Upper lobe of left lung (tissue), 6 donors: ENCODE data around the gene NKX6-2. TPM values are rescaled to one million over a fixed set of nuclear protein-coding genes. Genes with fewer than 3 reads are reported as not detected.

Experiments
- ATAC-seq, 2 donors: fragments of 200-7000 bp; cut with Tn5 transposase; one replicate each; pipeline ENCODE4 v1.9.1; 2022; ENCODE audit warnings: mild to moderate bottlenecking in 2 of 2, moderate library complexity in 2 of 2; ENCODE audit not compliant: low FRiP score in 2 of 2
- DNase-seq, 2 donors: peaks; one replicate each; pipeline ENCODE4 v3.0.0-alpha.2; 2019 to 2020
- H3K27ac ChIP-seq, 4 donors: fragments of 200-600 bp; sonication (generic); one replicate each; pipeline ENCODE4 v1.5.1; 2016 to 2019
- H3K27me3 ChIP-seq, 4 donors: fragments of 200-600 bp; sonication (generic); one replicate each; pipeline ENCODE4 v1.5.1; 2017 to 2019
- H3K36me3 ChIP-seq, 4 donors: fragments of 200-600 bp; sonication (generic); one replicate each; pipeline ENCODE4 v1.5.1; 2016 to 2019
- H3K4me1 ChIP-seq, 4 donors: fragments of 200-600 bp; sonication (generic); one replicate each; pipeline ENCODE4 v1.5.1; 2018 to 2019
- H3K4me3 ChIP-seq, 4 donors: fragments of 200-600 bp; sonication (generic); one replicate each; pipeline ENCODE4 v1.5.1; 2017 to 2019; ENCODE audit warnings: mild to moderate bottlenecking in 2 of 4, moderate library complexity in 1 of 4
- H3K9me3 ChIP-seq, 4 donors: fragments of 200-600 bp; sonication (generic); one replicate each; pipeline ENCODE4 v1.5.1; 2018 to 2019
- EP300 ChIP-seq, 4 donors: sonication (generic); formaldehyde crosslinking; IDR thresholded peaks; one replicate each; pipeline ENCODE4 v1.5.1; 2017; ENCODE audit warnings: antibody characterized with exemption in 4 of 4, control low read depth in 2 of 4
- POLR2A ChIP-seq, 4 donors: fragments of 450-650 bp; IDR thresholded peaks; one replicate each; pipeline ENCODE4 v1.5.1; 2016 to 2017; ENCODE audit warnings: antibody characterized with exemption in 4 of 4, mild to moderate bottlenecking in 2 of 4
- POLR2AphosphoS5 ChIP-seq, 2 donors: sonication (generic); formaldehyde crosslinking; IDR thresholded peaks; one replicate each; pipeline ENCODE4 v1.5.1; 2017; ENCODE audit warnings: antibody characterized with exemption in 2 of 2
- WGBS, 2 donors: methylation state at CpG; one replicate each; pipeline ENCODE4 v1.1.5; 2017 to 2018; 5-methylcytosine and 5-hydroxymethylcytosine counted together
- total RNA-seq, 6 donors: library from RNA; depleted of rRNA in 4 of 6; stranded (reverse); fragments of >200 nt in 4 of 6; gene quantifications; one replicate each; pipeline versions ENCODE4 v1.1.0 to v1.2.1, GENCODE V29; 2016 to 2021
- TF ChIP-seq, protein P1 (sequence below), 6 experiments: fragments of 450-650 bp in 4 of 6; fragments of 200-600 bp in 2 of 6; sonication (generic) in 2 of 6; IDR thresholded peaks; one replicate each; pipeline ENCODE4 v1.5.1; 2016 to 2019; ENCODE audit warnings: antibody characterized with exemption in 6 of 6
- donor health status: DM: no; HTN: no; CAD: no; lungs with moderate emphysema.
- donor health status: DM: no; HTN: yes; CAD: no; lungs with severe emphysema.

Gene NKX6-2
- total RNA-seq, 6 donors from 2014 or later = not detected

GRCh38 chr10:132748135-132748534, 37.8 kb downstream of the NKX6-2 start:
- DNase-seq (peak in 1 of 2 donors; percentile 50), ATAC-seq (no peak)
- Histone ChIP-seq H3K4me1 (no peaks in the 10 kb centered on the region), H3K4me3 (no peak overlapping the region), H3K27me3 (no peaks in the 10 kb centered on the region), H3K9me3 (no peaks in the 10 kb centered on the region), H3K36me3 (peaks cover 0 to 34% (median 25%) of the 10 kb centered on the region in 4 donors), H3K27ac (no peak overlapping the region)
- TF ChIP-seq POLR2A (IDR thresholded peaks at IDR 0.05) (no peak), POLR2AphosphoS5 (IDR thresholded peaks at IDR 0.05) (no peak), EP300 (IDR thresholded peaks at IDR 0.05) (no peak)
- TF ChIP-seq, protein P1, sequence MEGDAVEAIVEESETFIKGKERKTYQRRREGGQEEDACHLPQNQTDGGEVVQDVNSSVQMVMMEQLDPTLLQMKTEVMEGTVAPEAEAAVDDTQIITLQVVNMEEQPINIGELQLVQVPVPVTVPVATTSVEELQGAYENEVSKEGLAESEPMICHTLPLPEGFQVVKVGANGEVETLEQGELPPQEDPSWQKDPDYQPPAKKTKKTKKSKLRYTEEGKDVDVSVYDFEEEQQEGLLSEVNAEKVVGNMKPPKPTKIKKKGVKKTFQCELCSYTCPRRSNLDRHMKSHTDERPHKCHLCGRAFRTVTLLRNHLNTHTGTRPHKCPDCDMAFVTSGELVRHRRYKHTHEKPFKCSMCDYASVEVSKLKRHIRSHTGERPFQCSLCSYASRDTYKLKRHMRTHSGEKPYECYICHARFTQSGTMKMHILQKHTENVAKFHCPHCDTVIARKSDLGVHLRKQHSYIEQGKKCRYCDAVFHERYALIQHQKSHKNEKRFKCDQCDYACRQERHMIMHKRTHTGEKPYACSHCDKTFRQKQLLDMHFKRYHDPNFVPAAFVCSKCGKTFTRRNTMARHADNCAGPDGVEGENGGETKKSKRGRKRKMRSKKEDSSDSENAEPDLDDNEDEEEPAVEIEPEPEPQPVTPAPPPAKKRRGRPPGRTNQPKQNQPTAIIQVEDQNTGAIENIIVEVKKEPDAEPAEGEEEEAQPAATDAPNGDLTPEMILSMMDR (IDR thresholded peaks at IDR 0.05) = no peak
- 93 to 94% methylated on average over 12 to 15 of the region's 15 CpGs for WGBS, 2 donors

- ATAC-seq (no peak), DNase-seq (peak in 1 of 2 donors; percentile 74)
- H3K4me1 ChIP-seq = no peaks in the 10 kb centered on the region
- TF ChIP-seq, protein P1 (IDR thresholded peaks at IDR 0.05) = no peak
- no peak for TF ChIP-seq POLR2AphosphoS5 (IDR thresholded peaks at IDR 0.05)
- TF ChIP-seq POLR2A (IDR thresholded peaks at IDR 0.05) = no peak
- no peak for TF ChIP-seq EP300 (IDR thresholded peaks at IDR 0.05)
- peaks cover 0 to 36% (median 28%) of the 10 kb centered on the region in 4 donors for H3K36me3 ChIP-seq
- H3K27me3 ChIP-seq = no peaks in the 10 kb centered on the region
- WGBS, 2 donors = 82 to 90% methylated on average over 10 to 29 of the region's 29 CpGs
- H3K27ac ChIP-seq = no peak overlapping the region
- no peaks in the 10 kb centered on the region for H3K9me3 ChIP-seq
- H3K4me3 ChIP-seq = no peak overlapping the region
These were observed 38.9 kb downstream of the NKX6-2 start for GRCh38 chr10:132746801-132747625.

GRCh38 chr10:132746386-132746785, 39.6 kb downstream of the NKX6-2 start:
- 90 to 92% methylated on average over 10 to 14 of the region's 14 CpGs for WGBS, 2 donors
- no peaks in the 10 kb centered on the region for H3K4me1 ChIP-seq
- no peak overlapping the region for H3K27ac ChIP-seq
- H3K4me3 ChIP-seq = no peak overlapping the region
- TF ChIP-seq, protein P1 (IDR thresholded peaks at IDR 0.05) = no peak
- no peaks in the 10 kb centered on the region for H3K9me3 ChIP-seq
- no peaks in the 10 kb centered on the region for H3K27me3 ChIP-seq
- ATAC-seq (no peak), DNase-seq (peak in 1 of 2 donors; percentile 11)
- H3K36me3 ChIP-seq = peaks cover 0 to 43% (median 31%) of the 10 kb centered on the region in 4 donors

- TF ChIP-seq POLR2A (IDR thresholded peaks at IDR 0.05) (no peak), EP300 (IDR thresholded peaks at IDR 0.05) (no peak), POLR2AphosphoS5 (IDR thresholded peaks at IDR 0.05) (no peak)
- TF ChIP-seq, protein P1 (IDR thresholded peaks at IDR 0.05) = no peak
- ATAC-seq = no peak
- H3K36me3 ChIP-seq = peaks cover 0 to 43% (median 29%) of the 10 kb centered on the region in 4 donors
- H3K4me1 ChIP-seq = no peaks in the 10 kb centered on the region
- H3K27me3 ChIP-seq = no peaks in the 10 kb centered on the region
- H3K4me3 ChIP-seq = no peak overlapping the region
- WGBS, 2 donors = 97 to 98% methylated on average over 7 to 13 of the region's 13 CpGs
- H3K27ac ChIP-seq = no peak overlapping the region
- DNase-seq = peak in 1 of 2 donors; percentile 59
- H3K9me3 ChIP-seq = no peaks in the 10 kb centered on the region
These were observed 40.0 kb downstream of the NKX6-2 start for GRCh38 chr10:132745971-132746370.
